ENCODE data around the gene GCNT4.

Gene GCNT4

GRCh38 chr5:75017971-75018370 lies 34.4 kb downstream of the GCNT4 start:
- DNase-seq (ENCODE audit: low read depth in 2 of 2), result no peak

GRCh38 chr5:75016896-75017295 lies 35.5 kb downstream of the GCNT4 start:
- no peak for DNase-seq (ENCODE audit: low read depth in 2 of 2)

GRCh38 chr5:75012748-75013147 lies 39.6 kb downstream of the GCNT4 start:
- no peak for DNase-seq (ENCODE audit: low read depth in 2 of 2)

GRCh38 chr5:75010838-75011237 lies 41.5 kb downstream of the GCNT4 start:
- no peak for DNase-seq (ENCODE audit: low read depth in 2 of 2)

GRCh38 chr5:75009556-75010345 lies 42.6 kb downstream of the GCNT4 start:
- no peak for DNase-seq (ENCODE audit: low read depth in 2 of 2)

GRCh38 chr5:75006865-75007822 lies 45.2 kb downstream of the GCNT4 start:
- no peak for DNase-seq (ENCODE audit: low read depth in 2 of 2)

- no peak for DNase-seq (ENCODE audit: low read depth in 2 of 2)
These were observed 46.8 kb downstream of the GCNT4 start for GRCh38 chr5:75005561-75005960.

Data from stimulated activated CD4-positive, alpha-beta T cell treated with anti-CD3 and anti-CD28 coated beads, Interleukin-1b, Interleukin-23, amount 100 ng/mL, for 4 hours (primary cell).